PC-9 (cell line): ENCODE results near the gene MAML3. TPM values are rescaled to one million over a fixed set of nuclear protein-coding genes. Genes with fewer than 3 reads are reported as not detected.

Experiments used
- BruUV-seq: library from RNA; stranded (reverse); fragments of 400-500 nt; replicated peaks from 2 replicates; lab custom pipeline; 2021; lab: Mats Ljungman, UMichigan
- CTCF ChIA-PET: fragments of 300-600 bp; sonication (Branson Sonifier 250); formaldehyde crosslinking; loops from one replicate; lab custom pipeline; 2022; ENCODE audit warnings: antibody characterized with exemption; lab: Charles Lee
- POLR2A ChIA-PET: fragments of 300-600 bp; sonication (Branson Sonifier 250); formaldehyde crosslinking; loops from one replicate; lab custom pipeline; 2022; ENCODE audit warnings: antibody characterized with exemption; ENCODE audit not compliant: unreplicated experiment; lab: Charles Lee
- DNase-seq, 2 experiments: peaks; one replicate each; pipeline versions ENCODE4 v3.0.0 to v3.0.0-alpha.2; 2015 to 2022; ENCODE audit warnings: mixed read lengths in 1 of 2
- H2AFZ ChIP-seq: fragments of 200-600 bp; sonication (generic); 2 replicates; pipeline ENCODE4 v1.8.1; 2017; ENCODE audit warnings: antibody characterized with exemption
- H3F3A ChIP-seq: fragments of 200-600 bp; sonication (generic); 2 replicates; pipeline ENCODE4 v1.8.1; 2017; ENCODE audit warnings: antibody characterized with exemption, mild to moderate bottlenecking, low read depth; ENCODE audit not compliant: insufficient read depth
- H3K27ac ChIP-seq: fragments of 200-600 bp; sonication (generic); 2 replicates; pipeline ENCODE4 v1.6.1; 2016; ENCODE audit warnings: mixed run types
- H3K27me3 ChIP-seq: fragments of 200-600 bp; sonication (generic); 2 replicates; pipeline ENCODE4 v1.6.1; 2016; ENCODE audit warnings: low read depth, mixed run types; ENCODE audit not compliant: insufficient read depth
- H3K36me3 ChIP-seq: fragments of 200-600 bp; sonication (generic); 2 replicates; pipeline ENCODE4 v1.6.1; 2016; ENCODE audit warnings: low read depth, mixed run types
- H3K4me1 ChIP-seq: fragments of 200-600 bp; sonication (generic); replicated peaks from 2 replicates; pipeline ENCODE4 v1.6.1; 2016; ENCODE audit warnings: mixed run types; ENCODE audit not compliant: insufficient read depth
- H3K4me2 ChIP-seq: fragments of 200-600 bp; sonication (generic); 2 replicates; pipeline ENCODE4 v1.6.1; 2017; ENCODE audit warnings: mixed run types
- H3K4me3 ChIP-seq: fragments of 200-600 bp; sonication (generic); 2 replicates; pipeline ENCODE4 v1.6.1; 2016; ENCODE audit warnings: mixed run types
- H3K79me2 ChIP-seq: fragments of 200-600 bp; sonication (generic); 2 replicates; pipeline ENCODE4 v1.6.1; 2017; ENCODE audit warnings: low read depth, mixed run types
- H3K9me2 ChIP-seq: fragments of 200-600 bp; sonication (generic); 2 replicates; pipeline ENCODE4 v1.8.1; 2017; ENCODE audit warnings: mild to moderate bottlenecking; ENCODE audit not compliant: insufficient read depth
- H3K9me3 ChIP-seq: fragments of 200-600 bp; sonication (generic); 2 replicates; pipeline ENCODE4 v1.8.1; 2016; ENCODE audit warnings: low read depth; ENCODE audit not compliant: insufficient read depth
- H4K20me1 ChIP-seq: fragments of 200-600 bp; sonication (generic); 2 replicates; pipeline ENCODE4 v1.8.1; 2017; ENCODE audit not compliant: insufficient read depth
- EZH2 ChIP-seq: fragments of 200-600 bp; sonication (generic); IDR thresholded peaks from 2 replicates; pipeline ENCODE4 v1.8.0; 2017; ENCODE audit warnings: antibody characterized with exemption, low read depth
- intact Hi-C: fragments of 100-400 bp; cut with micrococcal nuclease; formaldehyde crosslinking; loops from one replicate; pipeline ENCODE4 v1.10.0; 2022; ENCODE audit not compliant: unreplicated experiment
- total RNA-seq: library from RNA; stranded (reverse); gene quantifications from 2 replicates; pipeline ENCODE4 v1.2.3, GENCODE V29; 2021
- TF ChIP-seq, protein P1 (sequence below): fragments of 200-600 bp; sonication (generic); conservative IDR thresholded peaks from 2 replicates; pipeline ENCODE4 v1.6.1; 2017; ENCODE audit warnings: mixed run types, antibody characterized with exemption, mild to moderate bottlenecking, moderate library complexity

The MAML3 gene
- total RNA-seq, 1 experiment from 2014 or later: 15.2 TPM

DNA sequence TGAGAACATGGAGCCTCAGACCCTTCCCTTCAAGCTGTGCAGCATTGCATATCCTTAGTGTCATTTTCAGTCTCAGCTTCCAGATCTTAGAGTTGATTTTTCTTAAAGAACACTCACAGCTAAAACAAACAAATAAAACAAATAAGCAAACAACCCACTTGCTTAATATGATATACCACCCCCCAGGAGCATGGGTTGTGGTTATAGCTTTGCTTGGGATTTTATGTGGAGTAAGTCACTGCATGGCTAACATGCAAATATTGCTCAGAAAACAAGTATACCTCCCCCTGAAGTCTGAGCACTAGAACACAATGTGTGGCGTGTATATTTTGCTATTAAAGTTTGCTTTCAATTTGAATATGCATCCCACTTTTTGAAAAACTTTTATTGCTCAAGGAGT is 409.8 kb downstream of the MAML3 start:
- H3K27ac ChIP-seq: no peak overlapping the region
- H3K9me3 ChIP-seq: no peaks in the 10 kb centered on the region
- no peak overlapping the region for H2AFZ ChIP-seq
- H3K79me2 ChIP-seq: no peaks in the 10 kb centered on the region
- H3K36me3 ChIP-seq: no peaks in the 10 kb centered on the region
- H3K4me2 ChIP-seq: no peak overlapping the region
- ChIA-PET POLR2A (no interaction called here), CTCF (interaction anchor here (0.6 kb wide), 1 partner anchor 53 kb away, joined by 3 read pairs; no protein-coding TSS in a partner anchor)
- no peak for DNase-seq
- no peaks in the 10 kb centered on the region for H3F3A ChIP-seq
- H3K27me3 ChIP-seq: no peaks in the 10 kb centered on the region
- H3K4me3 ChIP-seq: no peak overlapping the region
- no peak for TF ChIP-seq EZH2
- TF ChIP-seq, protein P1, sequence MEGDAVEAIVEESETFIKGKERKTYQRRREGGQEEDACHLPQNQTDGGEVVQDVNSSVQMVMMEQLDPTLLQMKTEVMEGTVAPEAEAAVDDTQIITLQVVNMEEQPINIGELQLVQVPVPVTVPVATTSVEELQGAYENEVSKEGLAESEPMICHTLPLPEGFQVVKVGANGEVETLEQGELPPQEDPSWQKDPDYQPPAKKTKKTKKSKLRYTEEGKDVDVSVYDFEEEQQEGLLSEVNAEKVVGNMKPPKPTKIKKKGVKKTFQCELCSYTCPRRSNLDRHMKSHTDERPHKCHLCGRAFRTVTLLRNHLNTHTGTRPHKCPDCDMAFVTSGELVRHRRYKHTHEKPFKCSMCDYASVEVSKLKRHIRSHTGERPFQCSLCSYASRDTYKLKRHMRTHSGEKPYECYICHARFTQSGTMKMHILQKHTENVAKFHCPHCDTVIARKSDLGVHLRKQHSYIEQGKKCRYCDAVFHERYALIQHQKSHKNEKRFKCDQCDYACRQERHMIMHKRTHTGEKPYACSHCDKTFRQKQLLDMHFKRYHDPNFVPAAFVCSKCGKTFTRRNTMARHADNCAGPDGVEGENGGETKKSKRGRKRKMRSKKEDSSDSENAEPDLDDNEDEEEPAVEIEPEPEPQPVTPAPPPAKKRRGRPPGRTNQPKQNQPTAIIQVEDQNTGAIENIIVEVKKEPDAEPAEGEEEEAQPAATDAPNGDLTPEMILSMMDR: no peak
- intact Hi-C loops: loop anchor here (5.0 kb wide), 4 partner anchors 243 to 588 kb away; partner anchors contain the start of gene MAML3
- H3K4me1 ChIP-seq: no peaks in the 10 kb centered on the region
- no peaks in the 10 kb centered on the region for H3K9me2 ChIP-seq
- H4K20me1 ChIP-seq: no peaks in the 10 kb centered on the region
- no TSS peak for BruUV-seq

DNA sequence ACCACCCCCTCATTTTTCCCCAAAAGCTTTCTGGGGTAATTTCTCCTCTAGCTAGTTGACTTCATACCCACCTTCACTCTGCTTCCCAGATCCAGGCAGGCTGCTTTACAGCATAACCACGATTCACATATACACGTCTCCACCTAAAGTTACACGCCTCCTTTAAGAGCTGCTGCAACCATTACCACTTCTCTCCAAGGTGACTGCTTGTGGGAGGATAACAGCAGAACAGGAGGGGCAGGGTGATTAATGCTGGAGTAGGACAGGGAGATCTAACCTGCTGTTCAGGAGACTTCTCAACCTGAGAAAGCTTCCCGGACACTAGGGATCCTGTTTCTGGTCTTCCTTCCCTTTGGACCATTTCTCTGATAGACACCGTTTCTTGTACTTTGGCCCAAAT is 411.0 kb downstream of the MAML3 start:
- Histone ChIP-seq H3K4me3 (no peak overlapping the region), H3K79me2 (no peaks in the 10 kb centered on the region), H3K27ac (no peak overlapping the region), H3K9me3 (no peaks in the 10 kb centered on the region), H3K27me3 (no peaks in the 10 kb centered on the region), H2AFZ (no peak overlapping the region), H3K36me3 (no peaks in the 10 kb centered on the region), H3F3A (no peaks in the 10 kb centered on the region), H3K9me2 (no peaks in the 10 kb centered on the region), H3K4me1 (no peaks in the 10 kb centered on the region), H3K4me2 (no peak overlapping the region), H4K20me1 (no peaks in the 10 kb centered on the region)
- intact Hi-C loops: loop anchor here (5.0 kb wide), 4 partner anchors 244 to 589 kb away; partner anchors contain the start of gene MAML3
- DNase-seq: no peak
- no peak for TF ChIP-seq EZH2
- TF ChIP-seq, protein P1: no peak
- no TSS peak for BruUV-seq
- POLR2A ChIA-PET: no interaction called here
- CTCF ChIA-PET: no interaction called here

DNA sequence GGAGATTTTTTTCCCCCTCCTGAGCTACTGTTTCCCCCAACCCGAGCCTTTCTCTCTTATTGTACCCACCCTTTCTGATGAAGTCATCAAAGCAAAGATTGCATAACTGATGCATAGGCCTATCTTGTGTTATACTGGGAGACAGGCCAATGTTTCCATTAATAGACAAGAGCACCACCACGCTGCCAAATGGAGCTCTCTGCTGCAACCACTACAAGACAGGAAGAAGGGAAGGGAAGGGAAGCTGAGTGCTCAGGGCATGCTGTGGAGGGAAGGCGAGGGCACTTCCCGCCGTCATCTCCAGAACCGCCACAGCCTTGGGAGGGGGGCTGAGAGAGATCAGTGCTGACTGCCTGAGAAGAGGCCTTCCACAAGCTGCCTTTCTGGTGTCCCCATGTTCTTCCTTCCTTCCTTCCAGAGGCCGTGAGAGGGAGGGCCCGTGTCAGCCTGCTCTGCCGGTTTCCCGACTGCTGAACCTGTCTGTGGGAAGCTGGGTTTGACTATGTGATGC is 413.4 kb downstream of the MAML3 start:
- Histone ChIP-seq H2AFZ (no peak overlapping the region), H3K27ac (no peak overlapping the region), H3K27me3 (no peaks in the 10 kb centered on the region), H3K4me2 (no peak overlapping the region), H3K4me1 (no peaks in the 10 kb centered on the region), H3K79me2 (no peaks in the 10 kb centered on the region), H3K36me3 (no peaks in the 10 kb centered on the region), H3K4me3 (no peak overlapping the region), H3K9me3 (no peaks in the 10 kb centered on the region), H3K9me2 (no peaks in the 10 kb centered on the region), H3F3A (no peaks in the 10 kb centered on the region), H4K20me1 (no peaks in the 10 kb centered on the region)
- intact Hi-C loops: loop anchor here (5.0 kb wide), 4 partner anchors 247 to 592 kb away; partner anchors contain the start of gene MAML3
- BruUV-seq: no TSS peak
- peak in 1 of 2 experiments; percentile 58 for DNase-seq
- CTCF ChIA-PET: interaction anchor here (0.6 to 1.8 kb wide), 4 partner anchors 84 to 1143 kb away, joined by 3 to 9 read pairs (median 6); no protein-coding TSS in a partner anchor
- POLR2A ChIA-PET: interaction anchor here (0.5 to 0.7 kb wide), 4 partner anchors 17 to 628 kb away, joined by 3 to 4 read pairs (median 4); no protein-coding TSS in a partner anchor
- TF ChIP-seq, protein P1: no peak
- no peak for TF ChIP-seq EZH2
